ENCODE results near the gene LGMN. TPM values are rescaled to one million over a fixed set of nuclear protein-coding genes. Genes with fewer than 3 reads are reported as not detected.

The LGMN gene
- total and polyA plus RNA-seq, 4 donors = 56.2 to 192 (median 62.4) TPM

DNA sequence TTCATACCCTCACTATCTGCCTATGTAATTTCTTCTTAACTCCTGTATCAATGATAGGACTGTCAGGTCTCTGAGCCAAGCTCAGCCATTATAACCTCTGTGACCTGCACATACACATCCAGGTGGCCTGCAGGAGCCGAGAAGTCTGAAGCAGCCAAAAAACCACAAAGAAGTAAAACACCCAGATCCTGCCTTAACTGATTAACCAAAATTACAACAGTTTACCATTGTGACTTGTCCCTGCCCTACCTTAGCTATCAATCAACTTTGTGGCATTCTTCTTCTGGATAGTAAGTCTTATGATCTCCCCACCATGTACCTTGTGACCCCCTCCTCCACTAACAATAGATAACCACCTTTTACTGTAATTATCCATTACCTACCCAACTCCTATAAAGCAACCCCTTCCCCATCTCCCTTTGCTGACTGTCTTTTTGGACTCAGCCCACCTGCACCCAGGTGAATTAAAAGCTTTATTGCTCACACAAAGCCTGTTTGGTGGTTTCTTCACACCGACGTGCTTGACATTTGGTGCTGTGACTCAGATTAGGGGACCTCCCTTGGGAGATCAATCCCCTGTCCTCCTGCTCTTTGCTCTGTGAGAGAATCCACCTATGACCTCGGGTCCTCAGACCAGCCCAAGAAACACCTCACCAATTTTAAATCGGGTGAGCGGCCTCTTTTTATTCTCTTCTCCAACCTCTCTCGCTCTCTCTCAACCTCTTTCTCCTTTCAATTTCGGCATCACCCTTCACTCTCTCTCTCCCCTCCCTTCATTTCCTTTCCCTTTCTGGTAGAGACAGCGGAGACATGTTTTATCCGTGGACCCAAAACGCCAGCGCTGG is 11.5 kb upstream of the LGMN start:
- H3K4me3 ChIP-seq (ENCODE audit: low read depth in 1 of 3, low read length in 3 of 3) = no peak overlapping the region

More for the DNA sequence above, 11.5 kb upstream of the LGMN start:
- no peak for DNase-seq (ENCODE audit: low spot score)
- H3K9me3 ChIP-seq (ENCODE audit: control insufficient read depth in 4 of 4, low read length in 3 of 4) = no peaks in the 10 kb centered on the region
- no peaks in the 10 kb centered on the region for H3K36me3 ChIP-seq (ENCODE audit: control insufficient read depth in 4 of 4, insufficient read depth in 3 of 4, low read depth in 1 of 4, low read length in 3 of 4)
- no peak overlapping the region for H3K9ac ChIP-seq (ENCODE audit: low read depth in 1 of 2, low read length in 2 of 2)
- H3K4me1 ChIP-seq (ENCODE audit: control insufficient read depth in 4 of 4, insufficient read depth in 4 of 4, low read length in 3 of 4) = no peaks in the 10 kb centered on the region
- H3K27me3 ChIP-seq (ENCODE audit: control insufficient read depth in 4 of 4, insufficient read depth in 4 of 4, low read length in 3 of 4) = no peaks in the 10 kb centered on the region
- no peak overlapping the region for H3K27ac ChIP-seq (ENCODE audit: low read depth in 1 of 2, low read length in 2 of 2)
- TF ChIP-seq RAD21 (IDR thresholded peaks at IDR 0.05) (no peak), NR2F2 (IDR thresholded peaks at IDR 0.05) (no peak), EGR1 (IDR thresholded peaks at IDR 0.05; ENCODE audit: low read depth in 2 of 2) (no peak), REST (IDR thresholded peaks at IDR 0.05) (no peak), JUND (IDR thresholded peaks at IDR 0.05) (no peak), HNF4A (conservative IDR thresholded peaks at IDR 0.05) (no peak), CTCF (IDR thresholded peaks at IDR 0.05; ENCODE audit: low read depth, low read length, missing input control) (no peak), HNF4G (IDR thresholded peaks at IDR 0.05) (no peak), ZBTB33 (IDR thresholded peaks at IDR 0.05) (no peak), YY1 (IDR thresholded peaks at IDR 0.05) (no peak), FOXA1 (IDR thresholded peaks at IDR 0.05) (no peak), RXRA (IDR thresholded peaks at IDR 0.05) (no peak), TAF1 (conservative IDR thresholded peaks at IDR 0.05) (no peak), MAX (IDR thresholded peaks at IDR 0.05) (no peak), FOXA2 (IDR thresholded peaks at IDR 0.05) (no peak), GABPA (IDR thresholded peaks at IDR 0.05 in 1 of 2, conservative IDR thresholded peaks at IDR 0.05 in 1 of 2) (no peak), SP1 (IDR thresholded peaks at IDR 0.05) (no peak)
- TF ChIP-seq, protein P1, sequence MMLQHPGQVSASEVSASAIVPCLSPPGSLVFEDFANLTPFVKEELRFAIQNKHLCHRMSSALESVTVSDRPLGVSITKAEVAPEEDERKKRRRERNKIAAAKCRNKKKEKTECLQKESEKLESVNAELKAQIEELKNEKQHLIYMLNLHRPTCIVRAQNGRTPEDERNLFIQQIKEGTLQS (IDR thresholded peaks at IDR 0.05) = no peak
- 86% methylated on average over 12 of the region's 12 CpGs for WGBS
